Heart left ventricle (tissue), 16 donors: ENCODE measurements around the gene ZNRF4. TPM values are rescaled to one million over a fixed set of nuclear protein-coding genes. Genes with fewer than 3 reads are reported as not detected.

Experiments used
- ATAC-seq, 4 donors: fragments of 200-7000 bp; cut with Tn5 transposase; one replicate each; pipeline ENCODE4 v1.9.1; 2020 to 2022; ENCODE audit warnings: moderate library complexity in 4 of 4, mild to moderate bottlenecking in 3 of 4, moderate number of reproducible peaks in 1 of 4
- DNase-seq, 5 donors: peaks; one replicate each; pipeline ENCODE4 v3.0.0-alpha.2; 2020
- H3K27ac ChIP-seq, 12 donors: fragments of 200-600 bp; sonication (generic) in 4 of 12; one replicate each; pipeline versions ENCODE4 v1.5.0 to v1.8.0; 2016 to 2022; ENCODE audit warnings: mild to moderate bottlenecking in 2 of 12
- H3K27me3 ChIP-seq, 9 donors: fragments of 200-600 bp; sonication (generic) in 2 of 9; one replicate each; pipeline versions ENCODE4 v1.5.1 to v1.8.0; 2016 to 2022; ENCODE audit warnings: mild to moderate bottlenecking in 3 of 9
- H3K36me3 ChIP-seq, 9 donors: fragments of 200-600 bp; sonication (generic) in 2 of 9; one replicate each; pipeline versions ENCODE4 v1.5.0 to v1.8.0; 2018 to 2022; ENCODE audit warnings: mild to moderate bottlenecking in 2 of 9
- H3K4me1 ChIP-seq, 12 donors: fragments of 200-600 bp; sonication (generic) in 4 of 12; one replicate each; pipeline versions ENCODE4 v1.5.0 to v1.8.0; 2016 to 2022; ENCODE audit warnings: mild to moderate bottlenecking in 3 of 12
- H3K4me3 ChIP-seq, 12 donors: fragments of 200-600 bp; sonication (generic) in 4 of 12; one replicate each; pipeline versions ENCODE4 v1.5.0 to v1.8.0; 2017 to 2022; ENCODE audit warnings: mild to moderate bottlenecking in 9 of 12, moderate library complexity in 4 of 12
- H3K9me3 ChIP-seq, 12 donors: fragments of 200-600 bp; sonication (generic) in 4 of 12; one replicate each; pipeline versions ENCODE4 v1.5.0 to v1.8.0; 2016 to 2022; ENCODE audit warnings: mild to moderate bottlenecking in 1 of 12
- POLR2A ChIP-seq, 2 donors: fragments of 450-650 bp; IDR thresholded peaks; one replicate each; pipeline ENCODE4 v1.6.1; 2017; ENCODE audit warnings: antibody characterized with exemption in 2 of 2, mild to moderate bottlenecking in 2 of 2, moderate library complexity in 2 of 2
- WGBS, 4 donors: extraction: QIAGEN DNeasy Blood & Tissue Kit in 2 of 4; methylation state at CpG; one replicate each; pipeline versions ENCODE4 v1.1.5 to v1.1.7; 2013 to 2018; 5-methylcytosine and 5-hydroxymethylcytosine counted together
- intact Hi-C, 10 donors: fragments of 100-400 bp; cut with DNase I; formaldehyde crosslinking; loops; one replicate each; pipeline versions ENCODE4 v1.11.1 to v1.14.2; 2022
- polyA plus RNA-seq, 2 donors: library from polyadenylated mRNA; stranded (reverse); fragments of 200-250 nt; gene quantifications; one replicate each; pipeline ENCODE4 v1.2.3, GENCODE V29; 2013
- total RNA-seq, 9 donors: library from RNA; depleted of rRNA in 2 of 9; stranded (reverse); fragments of >200 nt in 2 of 9; fragmentation: NEBNext Ultra II Directional in 3 of 9; extraction: Animal tissue kit (Norgen Biotek cat#: 25700) in 3 of 9; gene quantifications; one replicate each; pipeline versions ENCODE4 v1.1.0 to v1.2.4, GENCODE V29; 2016 to 2023
- TF ChIP-seq, protein P1 (sequence below), 12 donors: fragments of 200-600 bp; sonication (generic) in 4 of 12; IDR thresholded peaks; one replicate each; pipeline versions ENCODE4 v1.5.0 to v1.8.0; 2018 to 2022; ENCODE audit warnings: antibody characterized with exemption in 12 of 12, mild to moderate bottlenecking in 5 of 12
- donor health status: ischemic (EF 13 %, LVEDD 7.1; RV severe dilation, severe dysfunction).
- donor health status: healthy with polysubstance abuse.
- donor health status: DM: no; HTN: yes; CAD: no.
- donor health status: DM: no; HTN: no; CAD: no.
- donor health status: ischemic (EF 25% LVEDD 6.9; RV normal size, moderate dysfunction).
- donor health status: ischemic (EF 25% LVEDD 5.7; RV mildly dilated, moderate dysfunction).
- donor health status: healthy.
- donor health status: DM: yes; HTN: yes; CAD: no.
- donor health status: ischemic (EF 35%, LVEDD 5.7; RV mildly dilated, moderate dysfunction).
- donor health status: nonischemic (EF 11% LVEDD 7.7; RV severe dilation, severe dysfunction).
- donor health status: DM: yes; HTN: yes; CAD: no.
- donor health status: PGD.
- donor health status: ischemic (EF 29% LVEDD 5.4; RV normal size, mild dysfunction).
- donor health status: nonischemic (EF 23%, LVEDD 6.1; RV moderate dilation, normal function).

The ZNRF4 gene
- total and polyA plus RNA-seq, 11 donors = not detected

DNA sequence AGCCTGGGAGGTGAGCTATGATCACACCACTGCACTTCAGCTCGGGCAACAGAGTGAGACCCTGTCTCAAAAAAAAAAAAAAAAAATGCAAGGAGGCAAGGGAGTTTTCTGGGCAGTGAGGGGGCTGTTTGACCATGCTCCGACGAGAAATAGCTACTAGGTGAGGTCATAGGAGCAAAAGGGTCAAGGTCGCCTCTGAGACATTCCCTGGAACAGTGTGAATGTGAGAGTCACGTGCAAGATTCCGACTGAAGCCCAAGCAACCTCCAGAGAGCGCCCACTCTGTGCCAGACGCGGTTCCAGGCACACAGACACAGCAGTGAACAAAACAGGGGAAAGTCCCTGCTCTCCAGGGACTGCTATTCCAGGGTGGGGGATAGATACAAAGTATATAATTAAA, 2.5 kb downstream of the ZNRF4 start:
- no peaks in the 10 kb centered on the region for H3K27me3 ChIP-seq
- no peaks in the 10 kb centered on the region for H3K4me1 ChIP-seq
- no peaks in the 10 kb centered on the region for H3K36me3 ChIP-seq
- H3K9me3 ChIP-seq = peaks cover 0 to 5% (median 0%) of the 10 kb centered on the region in 12 donors
- H3K4me3 ChIP-seq = no peak overlapping the region
- intact Hi-C loops = no loop called here
- no peak overlapping the region for H3K27ac ChIP-seq
- ATAC-seq = no peak
- WGBS, 4 donors = 49 to 56% (median 55%) methylated on average over 9 of the region's 9 CpGs
- TF ChIP-seq, protein P1, sequence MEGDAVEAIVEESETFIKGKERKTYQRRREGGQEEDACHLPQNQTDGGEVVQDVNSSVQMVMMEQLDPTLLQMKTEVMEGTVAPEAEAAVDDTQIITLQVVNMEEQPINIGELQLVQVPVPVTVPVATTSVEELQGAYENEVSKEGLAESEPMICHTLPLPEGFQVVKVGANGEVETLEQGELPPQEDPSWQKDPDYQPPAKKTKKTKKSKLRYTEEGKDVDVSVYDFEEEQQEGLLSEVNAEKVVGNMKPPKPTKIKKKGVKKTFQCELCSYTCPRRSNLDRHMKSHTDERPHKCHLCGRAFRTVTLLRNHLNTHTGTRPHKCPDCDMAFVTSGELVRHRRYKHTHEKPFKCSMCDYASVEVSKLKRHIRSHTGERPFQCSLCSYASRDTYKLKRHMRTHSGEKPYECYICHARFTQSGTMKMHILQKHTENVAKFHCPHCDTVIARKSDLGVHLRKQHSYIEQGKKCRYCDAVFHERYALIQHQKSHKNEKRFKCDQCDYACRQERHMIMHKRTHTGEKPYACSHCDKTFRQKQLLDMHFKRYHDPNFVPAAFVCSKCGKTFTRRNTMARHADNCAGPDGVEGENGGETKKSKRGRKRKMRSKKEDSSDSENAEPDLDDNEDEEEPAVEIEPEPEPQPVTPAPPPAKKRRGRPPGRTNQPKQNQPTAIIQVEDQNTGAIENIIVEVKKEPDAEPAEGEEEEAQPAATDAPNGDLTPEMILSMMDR (IDR thresholded peaks at IDR 0.05) = no peak
- no peak for TF ChIP-seq POLR2A (IDR thresholded peaks at IDR 0.05)
- no peak for DNase-seq

DNA sequence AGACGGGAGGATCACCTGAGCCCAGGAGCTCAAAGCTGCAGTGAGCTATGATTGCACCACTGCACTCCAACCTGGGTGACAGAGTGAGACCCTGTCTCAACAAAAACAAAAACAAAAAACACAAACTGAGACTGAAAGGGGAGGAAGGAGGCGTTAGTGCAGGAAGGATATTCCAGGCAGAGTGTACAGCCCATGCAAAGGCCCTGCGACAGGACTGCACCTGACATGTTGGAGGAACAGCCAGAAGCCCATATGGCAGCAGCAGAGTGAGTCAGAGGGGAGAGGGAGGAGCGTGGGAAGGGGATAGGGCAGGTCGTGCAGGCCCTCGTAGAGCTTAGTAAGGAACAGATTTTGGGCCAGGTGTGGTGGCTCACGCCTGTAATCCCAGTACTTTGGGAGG, 3.2 kb downstream of the ZNRF4 start:
- DNase-seq = no peak
- 75 to 82% (median 80%) methylated on average over 7 of the region's 7 CpGs for WGBS, 4 donors

DNA sequence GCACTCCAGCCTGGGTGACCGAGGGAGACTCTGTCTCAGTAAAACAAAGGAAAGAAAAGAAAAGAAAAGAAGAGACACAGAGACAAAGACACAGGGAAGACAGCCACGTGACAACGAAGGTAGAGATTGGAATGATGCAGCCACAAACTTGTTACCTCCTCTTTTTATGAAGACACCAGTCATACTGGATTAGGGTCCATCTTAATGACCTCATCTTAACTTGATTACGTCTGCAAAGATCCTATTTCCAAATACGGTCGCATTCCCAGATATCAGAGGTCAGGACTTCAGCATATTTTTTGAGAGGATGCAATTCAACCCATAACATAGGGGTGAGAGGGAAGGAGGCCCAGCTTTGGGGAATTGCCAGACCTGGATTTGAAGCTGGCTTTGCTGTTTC, 4.1 kb downstream of the ZNRF4 start:
- 59 to 64% (median 62%) methylated on average over 6 of the region's 6 CpGs for WGBS, 4 donors
- no peak overlapping the region for H3K27ac ChIP-seq
- H3K4me3 ChIP-seq = no peak overlapping the region
- DNase-seq (no peak), ATAC-seq (no peak)
- H3K36me3 ChIP-seq = no peaks in the 10 kb centered on the region
- no peaks in the 10 kb centered on the region for H3K4me1 ChIP-seq
- intact Hi-C loops = no loop called here
- TF ChIP-seq POLR2A (IDR thresholded peaks at IDR 0.05) = no peak
- TF ChIP-seq, protein P1 (IDR thresholded peaks at IDR 0.05) = no peak
- peaks cover 0 to 5% (median 0%) of the 10 kb centered on the region in 12 donors for H3K9me3 ChIP-seq
- H3K27me3 ChIP-seq = no peaks in the 10 kb centered on the region

More for the DNA sequence above, 3.2 kb downstream of the ZNRF4 start:
- intact Hi-C loops = no loop called here
- no peaks in the 10 kb centered on the region for H3K36me3 ChIP-seq
- TF ChIP-seq, protein P1 (IDR thresholded peaks at IDR 0.05) = no peak
- no peak for TF ChIP-seq POLR2A (IDR thresholded peaks at IDR 0.05)
- ATAC-seq = no peak
- no peaks in the 10 kb centered on the region for H3K4me1 ChIP-seq
- H3K27ac ChIP-seq = no peak overlapping the region
- peaks cover 0 to 7% (median 0%) of the 10 kb centered on the region in 12 donors for H3K9me3 ChIP-seq
- H3K4me3 ChIP-seq = no peak overlapping the region
- H3K27me3 ChIP-seq = no peaks in the 10 kb centered on the region

DNA sequence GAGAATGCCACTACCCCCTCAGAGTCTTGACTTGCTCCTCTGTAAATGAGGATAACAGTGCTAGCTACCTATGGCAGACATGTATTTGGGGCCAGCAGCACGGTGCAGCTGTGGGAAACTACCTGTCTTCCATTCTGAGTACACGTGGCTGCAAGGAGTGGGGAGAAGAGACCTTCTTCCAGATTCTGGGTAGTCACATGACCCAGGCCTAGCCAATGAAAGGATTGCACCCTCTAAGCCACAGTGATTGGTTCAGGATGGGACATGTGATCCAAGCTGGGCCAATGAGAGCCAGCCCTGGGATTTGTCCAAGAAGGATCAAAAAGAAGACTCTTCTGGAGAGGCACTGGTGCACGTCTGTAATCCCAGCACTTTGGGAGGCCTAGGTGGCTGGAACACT, 5.5 kb downstream of the ZNRF4 start:
- 64 to 68% (median 66%) methylated on average over 3 of the region's 3 CpGs for WGBS, 4 donors
- peaks cover 0 to 5% (median 0%) of the 10 kb centered on the region in 12 donors for H3K9me3 ChIP-seq
- no peak for DNase-seq
- H3K4me3 ChIP-seq = no peak overlapping the region
- no peak overlapping the region for H3K27ac ChIP-seq
- intact Hi-C loops = no loop called here
- TF ChIP-seq POLR2A (IDR thresholded peaks at IDR 0.05) = no peak
- TF ChIP-seq, protein P1 (IDR thresholded peaks at IDR 0.05) = no peak
- no peaks in the 10 kb centered on the region for H3K4me1 ChIP-seq
- ATAC-seq = no peak
- H3K27me3 ChIP-seq = no peaks in the 10 kb centered on the region
- H3K36me3 ChIP-seq = no peaks in the 10 kb centered on the region
